ENCODE data around the gene MICAL3. TPM values are rescaled to one million over a fixed set of nuclear protein-coding genes. Genes with fewer than 3 reads are reported as not detected.

MICAL3 gene
- total and polyA plus RNA-seq, 2 of the 8 experiments (the other 6 are each of a cell fraction or from before 2014, with no cell fraction given), result 8.3 to 41.8 TPM

DNA sequence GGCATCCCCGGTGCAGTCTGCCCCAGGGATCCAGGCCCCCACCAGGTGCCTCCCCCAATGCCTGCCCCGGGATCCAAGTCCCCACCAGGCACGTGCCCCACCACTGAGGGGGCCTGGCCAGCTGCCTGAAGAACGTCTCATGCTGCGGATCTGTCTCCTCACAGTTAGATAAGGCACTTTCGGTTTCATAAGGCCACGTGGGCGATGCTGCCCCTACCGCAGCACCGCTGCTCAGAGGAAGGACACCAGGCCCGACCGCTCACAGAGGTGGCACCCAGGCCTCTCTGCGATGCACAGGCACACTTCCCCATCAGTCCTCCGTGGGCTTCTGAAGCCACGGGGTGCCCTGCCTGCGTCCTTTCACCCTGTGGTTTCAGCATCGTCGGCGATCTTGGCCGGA is 182.0 kb downstream of the MICAL3 start (continued):
- no peak for TF ChIP-seq FOSL1 (IDR thresholded peaks at IDR 0.05; ENCODE audit: insufficient read depth, low read depth, low read length)
- TF ChIP-seq SIX5 (IDR thresholded peaks at IDR 0.05; ENCODE audit: low read depth, low read length), result no peak
- TF ChIP-seq, protein P1, sequence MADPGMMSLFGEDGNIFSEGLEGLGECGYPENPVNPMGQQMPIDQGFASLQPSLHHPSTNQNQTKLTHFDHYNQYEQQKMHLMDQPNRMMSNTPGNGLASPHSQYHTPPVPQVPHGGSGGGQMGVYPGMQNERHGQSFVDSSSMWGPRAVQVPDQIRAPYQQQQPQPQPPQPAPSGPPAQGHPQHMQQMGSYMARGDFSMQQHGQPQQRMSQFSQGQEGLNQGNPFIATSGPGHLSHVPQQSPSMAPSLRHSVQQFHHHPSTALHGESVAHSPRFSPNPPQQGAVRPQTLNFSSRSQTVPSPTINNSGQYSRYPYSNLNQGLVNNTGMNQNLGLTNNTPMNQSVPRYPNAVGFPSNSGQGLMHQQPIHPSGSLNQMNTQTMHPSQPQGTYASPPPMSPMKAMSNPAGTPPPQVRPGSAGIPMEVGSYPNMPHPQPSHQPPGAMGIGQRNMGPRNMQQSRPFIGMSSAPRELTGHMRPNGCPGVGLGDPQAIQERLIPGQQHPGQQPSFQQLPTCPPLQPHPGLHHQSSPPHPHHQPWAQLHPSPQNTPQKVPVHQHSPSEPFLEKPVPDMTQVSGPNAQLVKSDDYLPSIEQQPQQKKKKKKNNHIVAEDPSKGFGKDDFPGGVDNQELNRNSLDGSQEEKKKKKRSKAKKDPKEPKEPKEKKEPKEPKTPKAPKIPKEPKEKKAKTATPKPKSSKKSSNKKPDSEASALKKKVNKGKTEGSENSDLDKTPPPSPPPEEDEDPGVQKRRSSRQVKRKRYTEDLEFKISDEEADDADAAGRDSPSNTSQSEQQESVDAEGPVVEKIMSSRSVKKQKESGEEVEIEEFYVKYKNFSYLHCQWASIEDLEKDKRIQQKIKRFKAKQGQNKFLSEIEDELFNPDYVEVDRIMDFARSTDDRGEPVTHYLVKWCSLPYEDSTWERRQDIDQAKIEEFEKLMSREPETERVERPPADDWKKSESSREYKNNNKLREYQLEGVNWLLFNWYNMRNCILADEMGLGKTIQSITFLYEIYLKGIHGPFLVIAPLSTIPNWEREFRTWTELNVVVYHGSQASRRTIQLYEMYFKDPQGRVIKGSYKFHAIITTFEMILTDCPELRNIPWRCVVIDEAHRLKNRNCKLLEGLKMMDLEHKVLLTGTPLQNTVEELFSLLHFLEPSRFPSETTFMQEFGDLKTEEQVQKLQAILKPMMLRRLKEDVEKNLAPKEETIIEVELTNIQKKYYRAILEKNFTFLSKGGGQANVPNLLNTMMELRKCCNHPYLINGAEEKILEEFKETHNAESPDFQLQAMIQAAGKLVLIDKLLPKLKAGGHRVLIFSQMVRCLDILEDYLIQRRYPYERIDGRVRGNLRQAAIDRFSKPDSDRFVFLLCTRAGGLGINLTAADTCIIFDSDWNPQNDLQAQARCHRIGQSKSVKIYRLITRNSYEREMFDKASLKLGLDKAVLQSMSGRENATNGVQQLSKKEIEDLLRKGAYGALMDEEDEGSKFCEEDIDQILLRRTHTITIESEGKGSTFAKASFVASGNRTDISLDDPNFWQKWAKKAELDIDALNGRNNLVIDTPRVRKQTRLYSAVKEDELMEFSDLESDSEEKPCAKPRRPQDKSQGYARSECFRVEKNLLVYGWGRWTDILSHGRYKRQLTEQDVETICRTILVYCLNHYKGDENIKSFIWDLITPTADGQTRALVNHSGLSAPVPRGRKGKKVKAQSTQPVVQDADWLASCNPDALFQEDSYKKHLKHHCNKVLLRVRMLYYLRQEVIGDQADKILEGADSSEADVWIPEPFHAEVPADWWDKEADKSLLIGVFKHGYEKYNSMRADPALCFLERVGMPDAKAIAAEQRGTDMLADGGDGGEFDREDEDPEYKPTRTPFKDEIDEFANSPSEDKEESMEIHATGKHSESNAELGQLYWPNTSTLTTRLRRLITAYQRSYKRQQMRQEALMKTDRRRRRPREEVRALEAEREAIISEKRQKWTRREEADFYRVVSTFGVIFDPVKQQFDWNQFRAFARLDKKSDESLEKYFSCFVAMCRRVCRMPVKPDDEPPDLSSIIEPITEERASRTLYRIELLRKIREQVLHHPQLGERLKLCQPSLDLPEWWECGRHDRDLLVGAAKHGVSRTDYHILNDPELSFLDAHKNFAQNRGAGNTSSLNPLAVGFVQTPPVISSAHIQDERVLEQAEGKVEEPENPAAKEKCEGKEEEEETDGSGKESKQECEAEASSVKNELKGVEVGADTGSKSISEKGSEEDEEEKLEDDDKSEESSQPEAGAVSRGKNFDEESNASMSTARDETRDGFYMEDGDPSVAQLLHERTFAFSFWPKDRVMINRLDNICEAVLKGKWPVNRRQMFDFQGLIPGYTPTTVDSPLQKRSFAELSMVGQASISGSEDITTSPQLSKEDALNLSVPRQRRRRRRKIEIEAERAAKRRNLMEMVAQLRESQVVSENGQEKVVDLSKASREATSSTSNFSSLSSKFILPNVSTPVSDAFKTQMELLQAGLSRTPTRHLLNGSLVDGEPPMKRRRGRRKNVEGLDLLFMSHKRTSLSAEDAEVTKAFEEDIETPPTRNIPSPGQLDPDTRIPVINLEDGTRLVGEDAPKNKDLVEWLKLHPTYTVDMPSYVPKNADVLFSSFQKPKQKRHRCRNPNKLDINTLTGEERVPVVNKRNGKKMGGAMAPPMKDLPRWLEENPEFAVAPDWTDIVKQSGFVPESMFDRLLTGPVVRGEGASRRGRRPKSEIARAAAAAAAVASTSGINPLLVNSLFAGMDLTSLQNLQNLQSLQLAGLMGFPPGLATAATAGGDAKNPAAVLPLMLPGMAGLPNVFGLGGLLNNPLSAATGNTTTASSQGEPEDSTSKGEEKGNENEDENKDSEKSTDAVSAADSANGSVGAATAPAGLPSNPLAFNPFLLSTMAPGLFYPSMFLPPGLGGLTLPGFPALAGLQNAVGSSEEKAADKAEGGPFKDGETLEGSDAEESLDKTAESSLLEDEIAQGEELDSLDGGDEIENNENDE (IDR thresholded peaks at IDR 0.05; ENCODE audit: insufficient replicate concordance, low read length), result no peak
